WTC11 (cell line): ENCODE measurements around the gene NLGN1.

Source experiments
- ETV6 ChIP-seq: sonication (generic); formaldehyde crosslinking; IDR thresholded peaks from 2 replicates; pipeline ENCODE4 v1.8.1; 2022; ENCODE audit warnings: mild to moderate bottlenecking, missing genetic modification reagents
- GRHL2 ChIP-seq: fragments of 250-450 bp; sonication (Bioruptor Pico); IDR thresholded peaks from 2 replicates; pipeline ENCODE4 v1.8.0; 2022; ENCODE audit warnings: mild to moderate bottlenecking, moderate library complexity; ENCODE audit not compliant: insufficient replicate concordance, severe bottlenecking
- ZBTB21 ChIP-seq: sonication (generic); formaldehyde crosslinking; IDR thresholded peaks from 2 replicates; pipeline ENCODE4 v1.8.1; 2023; ENCODE audit warnings: mild to moderate bottlenecking, missing genetic modification reagents, borderline replicate concordance
- ZNF121 ChIP-seq: sonication (generic); formaldehyde crosslinking; IDR thresholded peaks from 2 replicates; pipeline ENCODE4 v1.8.0; 2023; ENCODE audit warnings: missing genetic modification reagents
- TF ChIP-seq, protein P1 (sequence below): fragments of 200-600 bp; IDR thresholded peaks from 2 replicates; pipeline ENCODE4 v1.8.0; 2022; ENCODE audit warnings: antibody characterized with exemption
- TF ChIP-seq, protein P2 (sequence below): sonication (generic); formaldehyde crosslinking; conservative IDR thresholded peaks from 2 replicates; pipeline ENCODE4 v1.8.1; 2023; ENCODE audit warnings: mild to moderate bottlenecking, low read depth, missing genetic modification reagents, moderate library complexity
- TF ChIP-seq, protein P3 (sequence below): sonication (generic); formaldehyde crosslinking; IDR thresholded peaks from 2 replicates; pipeline ENCODE4 v1.8.0; 2022; ENCODE audit warnings: mild to moderate bottlenecking, missing genetic modification reagents
- TF ChIP-seq, protein P4 (sequence below): sonication (generic); formaldehyde crosslinking; IDR thresholded peaks from 2 replicates; pipeline ENCODE4 v1.8.0; 2022; ENCODE audit warnings: mild to moderate bottlenecking, missing genetic modification reagents
- TF ChIP-seq, protein P5 (sequence below): sonication (generic); formaldehyde crosslinking; IDR thresholded peaks from 2 replicates; pipeline ENCODE4 v1.8.0; 2023; ENCODE audit warnings: missing genetic modification reagents
- TF ChIP-seq, protein P6 (sequence below): sonication (generic); formaldehyde crosslinking; IDR thresholded peaks from 2 replicates; pipeline ENCODE4 v1.8.0; 2023; ENCODE audit warnings: missing genetic modification reagents, mild to moderate bottlenecking, borderline replicate concordance
- TF ChIP-seq, protein P7 (sequence below): sonication (generic); formaldehyde crosslinking; IDR thresholded peaks from 2 replicates; pipeline ENCODE4 v1.8.0; 2022; ENCODE audit warnings: mild to moderate bottlenecking, missing genetic modification reagents
- TF ChIP-seq, protein P8 (sequence below): sonication (generic); formaldehyde crosslinking; conservative IDR thresholded peaks from 2 replicates; pipeline ENCODE4 v1.8.1; 2022; ENCODE audit warnings: mild to moderate bottlenecking, missing genetic modification reagents

DNA sequence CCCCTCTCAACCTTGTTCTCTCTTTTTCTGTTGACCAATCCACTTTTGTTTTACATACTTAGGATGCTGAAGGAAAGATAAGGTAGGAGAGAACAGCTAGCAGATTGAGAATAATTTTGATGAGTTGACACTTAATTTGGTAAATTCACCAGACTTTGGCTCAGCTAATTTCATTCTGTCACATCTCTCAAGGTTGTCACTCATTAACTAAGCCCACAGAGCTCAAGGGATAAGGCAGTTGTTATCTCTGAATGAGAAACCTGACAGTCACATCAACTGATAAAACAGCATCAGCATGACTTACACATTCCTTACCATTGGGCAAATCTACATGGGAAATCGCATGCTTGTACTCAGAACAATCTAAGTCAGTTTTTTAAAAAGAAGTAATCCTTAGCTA, 591.4 kb downstream of the NLGN1 start:
- TF ChIP-seq, protein P1, sequence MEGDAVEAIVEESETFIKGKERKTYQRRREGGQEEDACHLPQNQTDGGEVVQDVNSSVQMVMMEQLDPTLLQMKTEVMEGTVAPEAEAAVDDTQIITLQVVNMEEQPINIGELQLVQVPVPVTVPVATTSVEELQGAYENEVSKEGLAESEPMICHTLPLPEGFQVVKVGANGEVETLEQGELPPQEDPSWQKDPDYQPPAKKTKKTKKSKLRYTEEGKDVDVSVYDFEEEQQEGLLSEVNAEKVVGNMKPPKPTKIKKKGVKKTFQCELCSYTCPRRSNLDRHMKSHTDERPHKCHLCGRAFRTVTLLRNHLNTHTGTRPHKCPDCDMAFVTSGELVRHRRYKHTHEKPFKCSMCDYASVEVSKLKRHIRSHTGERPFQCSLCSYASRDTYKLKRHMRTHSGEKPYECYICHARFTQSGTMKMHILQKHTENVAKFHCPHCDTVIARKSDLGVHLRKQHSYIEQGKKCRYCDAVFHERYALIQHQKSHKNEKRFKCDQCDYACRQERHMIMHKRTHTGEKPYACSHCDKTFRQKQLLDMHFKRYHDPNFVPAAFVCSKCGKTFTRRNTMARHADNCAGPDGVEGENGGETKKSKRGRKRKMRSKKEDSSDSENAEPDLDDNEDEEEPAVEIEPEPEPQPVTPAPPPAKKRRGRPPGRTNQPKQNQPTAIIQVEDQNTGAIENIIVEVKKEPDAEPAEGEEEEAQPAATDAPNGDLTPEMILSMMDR = no peak
- TF ChIP-seq, protein P2, sequence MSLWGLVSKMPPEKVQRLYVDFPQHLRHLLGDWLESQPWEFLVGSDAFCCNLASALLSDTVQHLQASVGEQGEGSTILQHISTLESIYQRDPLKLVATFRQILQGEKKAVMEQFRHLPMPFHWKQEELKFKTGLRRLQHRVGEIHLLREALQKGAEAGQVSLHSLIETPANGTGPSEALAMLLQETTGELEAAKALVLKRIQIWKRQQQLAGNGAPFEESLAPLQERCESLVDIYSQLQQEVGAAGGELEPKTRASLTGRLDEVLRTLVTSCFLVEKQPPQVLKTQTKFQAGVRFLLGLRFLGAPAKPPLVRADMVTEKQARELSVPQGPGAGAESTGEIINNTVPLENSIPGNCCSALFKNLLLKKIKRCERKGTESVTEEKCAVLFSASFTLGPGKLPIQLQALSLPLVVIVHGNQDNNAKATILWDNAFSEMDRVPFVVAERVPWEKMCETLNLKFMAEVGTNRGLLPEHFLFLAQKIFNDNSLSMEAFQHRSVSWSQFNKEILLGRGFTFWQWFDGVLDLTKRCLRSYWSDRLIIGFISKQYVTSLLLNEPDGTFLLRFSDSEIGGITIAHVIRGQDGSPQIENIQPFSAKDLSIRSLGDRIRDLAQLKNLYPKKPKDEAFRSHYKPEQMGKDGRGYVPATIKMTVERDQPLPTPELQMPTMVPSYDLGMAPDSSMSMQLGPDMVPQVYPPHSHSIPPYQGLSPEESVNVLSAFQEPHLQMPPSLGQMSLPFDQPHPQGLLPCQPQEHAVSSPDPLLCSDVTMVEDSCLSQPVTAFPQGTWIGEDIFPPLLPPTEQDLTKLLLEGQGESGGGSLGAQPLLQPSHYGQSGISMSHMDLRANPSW (CRISPR knock-in tag) = no peak
- TF ChIP-seq, protein P3, sequence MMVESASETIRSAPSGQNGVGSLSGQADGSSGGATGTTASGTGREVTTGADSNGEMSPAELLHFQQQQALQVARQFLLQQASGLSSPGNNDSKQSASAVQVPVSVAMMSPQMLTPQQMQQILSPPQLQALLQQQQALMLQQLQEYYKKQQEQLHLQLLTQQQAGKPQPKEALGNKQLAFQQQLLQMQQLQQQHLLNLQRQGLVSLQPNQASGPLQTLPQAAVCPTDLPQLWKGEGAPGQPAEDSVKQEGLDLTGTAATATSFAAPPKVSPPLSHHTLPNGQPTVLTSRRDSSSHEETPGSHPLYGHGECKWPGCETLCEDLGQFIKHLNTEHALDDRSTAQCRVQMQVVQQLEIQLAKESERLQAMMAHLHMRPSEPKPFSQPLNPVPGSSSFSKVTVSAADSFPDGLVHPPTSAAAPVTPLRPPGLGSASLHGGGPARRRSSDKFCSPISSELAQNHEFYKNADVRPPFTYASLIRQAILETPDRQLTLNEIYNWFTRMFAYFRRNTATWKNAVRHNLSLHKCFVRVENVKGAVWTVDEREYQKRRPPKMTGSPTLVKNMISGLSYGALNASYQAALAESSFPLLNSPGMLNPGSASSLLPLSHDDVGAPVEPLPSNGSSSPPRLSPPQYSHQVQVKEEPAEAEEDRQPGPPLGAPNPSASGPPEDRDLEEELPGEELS (CRISPR knock-in tag) = no peak
- TF ChIP-seq, protein P4, sequence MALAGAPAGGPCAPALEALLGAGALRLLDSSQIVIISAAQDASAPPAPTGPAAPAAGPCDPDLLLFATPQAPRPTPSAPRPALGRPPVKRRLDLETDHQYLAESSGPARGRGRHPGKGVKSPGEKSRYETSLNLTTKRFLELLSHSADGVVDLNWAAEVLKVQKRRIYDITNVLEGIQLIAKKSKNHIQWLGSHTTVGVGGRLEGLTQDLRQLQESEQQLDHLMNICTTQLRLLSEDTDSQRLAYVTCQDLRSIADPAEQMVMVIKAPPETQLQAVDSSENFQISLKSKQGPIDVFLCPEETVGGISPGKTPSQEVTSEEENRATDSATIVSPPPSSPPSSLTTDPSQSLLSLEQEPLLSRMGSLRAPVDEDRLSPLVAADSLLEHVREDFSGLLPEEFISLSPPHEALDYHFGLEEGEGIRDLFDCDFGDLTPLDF = no peak
- TF ChIP-seq ZBTB21 (CRISPR knock-in tag) (no peak), GRHL2 (CRISPR knock-in tag) (no peak), ETV6 (CRISPR knock-in tag) (no peak), ZNF121 (CRISPR knock-in tag) (no peak)
- TF ChIP-seq, protein P5, sequence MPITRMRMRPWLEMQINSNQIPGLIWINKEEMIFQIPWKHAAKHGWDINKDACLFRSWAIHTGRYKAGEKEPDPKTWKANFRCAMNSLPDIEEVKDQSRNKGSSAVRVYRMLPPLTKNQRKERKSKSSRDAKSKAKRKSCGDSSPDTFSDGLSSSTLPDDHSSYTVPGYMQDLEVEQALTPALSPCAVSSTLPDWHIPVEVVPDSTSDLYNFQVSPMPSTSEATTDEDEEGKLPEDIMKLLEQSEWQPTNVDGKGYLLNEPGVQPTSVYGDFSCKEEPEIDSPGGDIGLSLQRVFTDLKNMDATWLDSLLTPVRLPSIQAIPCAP (CRISPR knock-in tag) = no peak
- TF ChIP-seq, protein P6, sequence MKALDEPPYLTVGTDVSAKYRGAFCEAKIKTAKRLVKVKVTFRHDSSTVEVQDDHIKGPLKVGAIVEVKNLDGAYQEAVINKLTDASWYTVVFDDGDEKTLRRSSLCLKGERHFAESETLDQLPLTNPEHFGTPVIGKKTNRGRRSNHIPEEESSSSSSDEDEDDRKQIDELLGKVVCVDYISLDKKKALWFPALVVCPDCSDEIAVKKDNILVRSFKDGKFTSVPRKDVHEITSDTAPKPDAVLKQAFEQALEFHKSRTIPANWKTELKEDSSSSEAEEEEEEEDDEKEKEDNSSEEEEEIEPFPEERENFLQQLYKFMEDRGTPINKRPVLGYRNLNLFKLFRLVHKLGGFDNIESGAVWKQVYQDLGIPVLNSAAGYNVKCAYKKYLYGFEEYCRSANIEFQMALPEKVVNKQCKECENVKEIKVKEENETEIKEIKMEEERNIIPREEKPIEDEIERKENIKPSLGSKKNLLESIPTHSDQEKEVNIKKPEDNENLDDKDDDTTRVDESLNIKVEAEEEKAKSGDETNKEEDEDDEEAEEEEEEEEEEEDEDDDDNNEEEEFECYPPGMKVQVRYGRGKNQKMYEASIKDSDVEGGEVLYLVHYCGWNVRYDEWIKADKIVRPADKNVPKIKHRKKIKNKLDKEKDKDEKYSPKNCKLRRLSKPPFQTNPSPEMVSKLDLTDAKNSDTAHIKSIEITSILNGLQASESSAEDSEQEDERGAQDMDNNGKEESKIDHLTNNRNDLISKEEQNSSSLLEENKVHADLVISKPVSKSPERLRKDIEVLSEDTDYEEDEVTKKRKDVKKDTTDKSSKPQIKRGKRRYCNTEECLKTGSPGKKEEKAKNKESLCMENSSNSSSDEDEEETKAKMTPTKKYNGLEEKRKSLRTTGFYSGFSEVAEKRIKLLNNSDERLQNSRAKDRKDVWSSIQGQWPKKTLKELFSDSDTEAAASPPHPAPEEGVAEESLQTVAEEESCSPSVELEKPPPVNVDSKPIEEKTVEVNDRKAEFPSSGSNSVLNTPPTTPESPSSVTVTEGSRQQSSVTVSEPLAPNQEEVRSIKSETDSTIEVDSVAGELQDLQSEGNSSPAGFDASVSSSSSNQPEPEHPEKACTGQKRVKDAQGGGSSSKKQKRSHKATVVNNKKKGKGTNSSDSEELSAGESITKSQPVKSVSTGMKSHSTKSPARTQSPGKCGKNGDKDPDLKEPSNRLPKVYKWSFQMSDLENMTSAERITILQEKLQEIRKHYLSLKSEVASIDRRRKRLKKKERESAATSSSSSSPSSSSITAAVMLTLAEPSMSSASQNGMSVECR (CRISPR knock-in tag) = no peak
- TF ChIP-seq, protein P7, sequence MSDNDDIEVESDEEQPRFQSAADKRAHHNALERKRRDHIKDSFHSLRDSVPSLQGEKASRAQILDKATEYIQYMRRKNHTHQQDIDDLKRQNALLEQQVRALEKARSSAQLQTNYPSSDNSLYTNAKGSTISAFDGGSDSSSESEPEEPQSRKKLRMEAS (CRISPR knock-in tag) = no peak
- TF ChIP-seq, protein P8, sequence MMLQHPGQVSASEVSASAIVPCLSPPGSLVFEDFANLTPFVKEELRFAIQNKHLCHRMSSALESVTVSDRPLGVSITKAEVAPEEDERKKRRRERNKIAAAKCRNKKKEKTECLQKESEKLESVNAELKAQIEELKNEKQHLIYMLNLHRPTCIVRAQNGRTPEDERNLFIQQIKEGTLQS = no peak
